SK-N-SH (cell line): ENCODE results near the gene PEDS1. TPM values are rescaled to one million over a fixed set of nuclear protein-coding genes. Genes with fewer than 3 reads are reported as not detected.

Experiments
- CTCF ChIA-PET: fragments of 300-600, 350-600 bp; formaldehyde crosslinking; extraction: SDS; loops from one replicate; lab custom pipeline; 2021; lab: Yijun Ruan, JAX
- POLR2A ChIA-PET: fragments of 350-600 bp; sonication (Branson Sonifier 250); formaldehyde crosslinking; extraction: SDS; loops from one replicate; lab custom pipeline; 2020; ENCODE audit warnings: antibody characterized with exemption, inconsistent platforms; lab: Yijun Ruan, JAX
- DNase-seq: peaks from one replicate; pipeline ENCODE4 v3.0.0; 2012
- H2AFZ ChIP-seq: fragments of 200-600 bp; sonication (generic); 2 replicates; pipeline ENCODE4 v1.8.1; 2016; ENCODE audit warnings: antibody characterized with exemption, mild to moderate bottlenecking, low read depth
- H3F3A ChIP-seq: fragments of 200-600 bp; sonication (generic); replicated peaks from 2 replicates; pipeline ENCODE3; 2016; ENCODE audit warnings: antibody characterized with exemption, mild to moderate bottlenecking; ENCODE audit not compliant: insufficient read depth
- H3K27ac ChIP-seq, 2 experiments: fragments of 200-500 bp in 1 of 2; fragments of 200-600 bp in 1 of 2; sonication (Bioruptor generic) in 1 of 2; sonication (generic), shearing (Covaris generic) in 1 of 2; 2 replicates each; pipeline versions ENCODE4 v1.5.1 to v1.6.1; 2014 to 2016; ENCODE audit warnings: low read depth in 2 of 2, inconsistent platforms in 1 of 2, low read length in 1 of 2, mild to moderate bottlenecking in 1 of 2, mixed read lengths in 1 of 2
- H3K27me3 ChIP-seq: fragments of 200-600 bp; sonication (generic), shearing (Covaris generic); 2 replicates; pipeline ENCODE4 v1.6.1; 2016; ENCODE audit warnings: mixed run types; ENCODE audit not compliant: insufficient read depth
- H3K36me3 ChIP-seq, 2 experiments: fragments of 200-500 bp in 1 of 2; fragments of 200-600 bp in 1 of 2; sonication (Bioruptor generic) in 1 of 2; sonication (generic) in 1 of 2; replicated peaks in 1 of 2; 2 replicates each; pipeline versions ENCODE3 to v1.5.1; 2014 to 2016; ENCODE audit warnings: low read length in 1 of 2, mild to moderate bottlenecking in 1 of 2; ENCODE audit not compliant: insufficient read depth in 2 of 2, control insufficient read depth in 1 of 2
- H3K4me1 ChIP-seq, 2 experiments: fragments of 200-500 bp in 1 of 2; fragments of 200-600 bp in 1 of 2; sonication (Bioruptor generic) in 1 of 2; sonication (generic), shearing (Covaris generic) in 1 of 2; 2 replicates each; pipeline versions ENCODE4 v1.5.1 to v1.6.1; 2014 to 2016; ENCODE audit warnings: low read depth in 1 of 2, low read length in 1 of 2, mixed run types in 1 of 2; ENCODE audit not compliant: insufficient read depth in 2 of 2, control insufficient read depth in 1 of 2
- H3K4me2 ChIP-seq: fragments of 200-600 bp; sonication (generic), shearing (Covaris generic); 2 replicates; pipeline ENCODE4 v1.6.1; 2017; ENCODE audit warnings: mixed run types
- H3K4me3 ChIP-seq, 2 experiments: fragments of 200-500 bp in 1 of 2; fragments of 200-600 bp in 1 of 2; sonication (Bioruptor generic) in 1 of 2; sonication (generic), shearing (Covaris generic) in 1 of 2; 2 replicates each; pipeline versions ENCODE4 v1.5.1 to v1.8.1; 2014 to 2016; ENCODE audit warnings: low read depth in 2 of 2, inconsistent platforms in 1 of 2, low read length in 1 of 2, mild to moderate bottlenecking in 1 of 2, mixed read lengths in 1 of 2, moderate library complexity in 1 of 2
- H3K79me2 ChIP-seq: fragments of 200-600 bp; sonication (generic); 2 replicates; pipeline ENCODE4 v1.8.1; 2017; ENCODE audit warnings: mild to moderate bottlenecking; ENCODE audit not compliant: insufficient read depth
- H3K9ac ChIP-seq: fragments of 200-600 bp; sonication (generic); 2 replicates; pipeline ENCODE4 v1.6.1; 2017; ENCODE audit warnings: mixed run types
- H3K9me2 ChIP-seq: fragments of 200-600 bp; sonication (generic); 2 replicates; pipeline ENCODE4 v1.6.1; 2017; ENCODE audit warnings: mixed run types
- H3K9me3 ChIP-seq: fragments of 200-600 bp; sonication (generic); 2 replicates; pipeline ENCODE4 v1.6.1; 2017; ENCODE audit warnings: mixed run types, mild to moderate bottlenecking, moderate library complexity
- H4K20me1 ChIP-seq: fragments of 200-600 bp; sonication (generic); 2 replicates; pipeline ENCODE4 v1.6.1; 2017; ENCODE audit warnings: mild to moderate bottlenecking, mixed run types; ENCODE audit not compliant: insufficient read depth
- CHD2 ChIP-seq: fragments of 150-350 bp; IDR thresholded peaks from 2 replicates; pipeline ENCODE4 v1.6.1; 2018; ENCODE audit warnings: low read length; ENCODE audit not compliant: partially characterized antibody
- CTCF ChIP-seq: fragments of 200-600 bp; sonication (generic); IDR thresholded peaks from 2 replicates; pipeline ENCODE4 v1.6.1; 2017; ENCODE audit warnings: antibody characterized with exemption, mild to moderate bottlenecking, moderate library complexity
- GATA2 ChIP-seq: sonication (generic); formaldehyde crosslinking; IDR thresholded peaks from 2 replicates; pipeline ENCODE4 v1.5.0; 2020; ENCODE audit warnings: mild to moderate bottlenecking, missing genetic modification reagents
- IRF3 ChIP-seq: fragments of 150-350 bp; IDR thresholded peaks from 2 replicates; pipeline ENCODE4 v1.6.1; 2016; ENCODE audit warnings: mild to moderate bottlenecking, low read depth, low read length
- MEF2A ChIP-seq: IDR thresholded peaks from 2 replicates; pipeline ENCODE4 v1.4.0; 2012; ENCODE audit warnings: low read depth, borderline replicate concordance
- MXI1 ChIP-seq: IDR thresholded peaks from 2 replicates; pipeline ENCODE4 v1.6.1; 2012; ENCODE audit warnings: mild to moderate bottlenecking, low read depth, low read length, improper control_type of control experiment
- NFIC ChIP-seq: IDR thresholded peaks from 2 replicates; pipeline ENCODE4 v1.4.0; 2012; ENCODE audit warnings: borderline replicate concordance
- NRF1 ChIP-seq: IDR thresholded peaks from 2 replicates; pipeline ENCODE4 v1.6.1; 2012; ENCODE audit warnings: low read depth, mild to moderate bottlenecking, low read length
- RAD21 ChIP-seq: IDR thresholded peaks from 2 replicates; pipeline ENCODE4 v1.6.1; 2012; ENCODE audit warnings: mild to moderate bottlenecking, low read length
- RFX5 ChIP-seq: IDR thresholded peaks from 2 replicates; pipeline ENCODE4 v1.6.1; 2012; ENCODE audit warnings: mild to moderate bottlenecking, improper control_type of control experiment, low read length
- RXRA ChIP-seq: IDR thresholded peaks from 2 replicates; pipeline ENCODE4 v1.4.0; 2012; ENCODE audit warnings: low read depth, mild to moderate bottlenecking, borderline replicate concordance
- SIN3A ChIP-seq: IDR thresholded peaks from 2 replicates; pipeline ENCODE4 v1.6.1; 2012; ENCODE audit warnings: low read depth, mild to moderate bottlenecking, low read length, moderate library complexity, borderline replicate concordance
- SMC3 ChIP-seq: IDR thresholded peaks from 2 replicates; pipeline ENCODE4 v1.6.1; 2012; ENCODE audit warnings: low read depth, low read length, improper control_type of control experiment
- TAF1 ChIP-seq: IDR thresholded peaks from 2 replicates; pipeline ENCODE4 v1.6.1; 2012; ENCODE audit warnings: low read depth, mild to moderate bottlenecking, low read length, moderate library complexity, borderline replicate concordance
- TCF12 ChIP-seq: IDR thresholded peaks from 2 replicates; pipeline ENCODE4 v1.4.0; 2012
- WGBS: methylation state at CpG from one replicate; pipeline ENCODE4 v1.1.6; 2017; ENCODE audit warnings: low lambda C conversion rate; 5-methylcytosine and 5-hydroxymethylcytosine counted together
- polyA plus RNA-seq, 3 experiments: library from polyadenylated mRNA; depleted of rRNA; stranded (reverse); fragments of >200 nt; gene quantifications; 2 replicates each; pipeline ENCODE4 v1.2.3, GENCODE V29; 2012
- TF ChIP-seq, protein P1 (sequence below): IDR thresholded peaks from 2 replicates; pipeline ENCODE4 v1.6.1; 2012; ENCODE audit warnings: mild to moderate bottlenecking, low read depth, low read length, moderate library complexity
- TF ChIP-seq, protein P2 (sequence below): IDR thresholded peaks from 2 replicates; pipeline ENCODE4 v1.4.0; 2012; ENCODE audit warnings: low read depth
- TF ChIP-seq, protein P3 (sequence below): fragments of 150-350 bp; IDR thresholded peaks from 2 replicates; pipeline ENCODE4 v1.6.1; 2017; ENCODE audit warnings: antibody characterized with exemption, low read length, low read depth, borderline replicate concordance

The PEDS1 gene
- polyA plus RNA-seq, 1 of the 3 experiments (the other 2 are of a cell fraction), result 18.3 TPM

- Histone ChIP-seq H3K79me2 (peaks cover 75% of the 10 kb centered on the region), H3F3A (peaks cover 7% of the 10 kb centered on the region), H3K9me3 (no peaks in the 10 kb centered on the region), H3K27ac (no peak overlapping the region), H3K27me3 (no peaks in the 10 kb centered on the region), H4K20me1 (no peaks in the 10 kb centered on the region), H3K4me3 (no peak overlapping the region), H2AFZ (no peak overlapping the region), H3K4me1 (peaks cover 11 to 24% of the 10 kb centered on the region in 2 experiments; a peak in 2 of 4 replicates), H3K36me3 (peaks cover 10 to 13% of the 10 kb centered on the region in 2 experiments), H3K4me2 (no peak overlapping the region), H3K9me2 (no peaks in the 10 kb centered on the region), H3K9ac (no peak overlapping the region)
- TF ChIP-seq SIN3A (no peak), RFX5 (no peak)
- CTCF ChIA-PET, result interaction anchor here (1.3 kb wide), 1 partner anchor 11 kb away, joined by 3 read pairs; no protein-coding TSS in a partner anchor
- WGBS, result 100% methylated on average over 6 of the region's 6 CpGs
- no peak for DNase-seq
- POLR2A ChIA-PET, result no interaction called here
Observed at GRCh38 chr20:50145566-50145965, 8.0 kb downstream of the PEDS1 start.

DNA sequence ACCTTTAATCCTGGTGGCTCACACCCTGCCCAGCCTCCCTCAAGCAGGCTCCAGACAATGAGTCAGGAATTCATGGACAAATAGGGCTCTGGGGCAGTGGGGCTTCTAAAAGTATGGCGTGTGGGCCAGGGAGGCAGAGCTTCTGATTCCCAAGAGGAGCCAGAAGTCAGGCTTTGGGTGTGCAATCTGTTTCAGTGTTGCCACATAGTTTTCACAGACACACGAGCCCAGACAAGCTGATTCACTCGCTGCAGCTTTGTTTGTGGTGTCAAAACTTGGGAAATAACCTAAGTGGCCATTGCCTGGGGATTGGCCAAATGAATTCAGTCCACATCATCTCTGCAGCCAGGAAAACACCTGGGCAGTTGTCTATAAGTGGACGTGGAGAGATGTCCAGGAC is 9.2 kb downstream of the PEDS1 start:
- no peak for DNase-seq
- H4K20me1 ChIP-seq, result no peaks in the 10 kb centered on the region
- H3K9me2 ChIP-seq, result no peaks in the 10 kb centered on the region
- ChIA-PET CTCF (interaction anchor here (1.2 to 2.8 kb wide), 6 partner anchors 9 to 317 kb away, joined by 3 to 10 read pairs (median 5); partner anchors contain the start of gene PEDS1), POLR2A (no interaction called here)
- H3K4me3 ChIP-seq, result no peak overlapping the region
- peaks cover 67% of the 10 kb centered on the region for H3K79me2 ChIP-seq
- H3K9ac ChIP-seq, result no peak overlapping the region
- no peak overlapping the region for H3K4me2 ChIP-seq
- H3K27me3 ChIP-seq, result no peaks in the 10 kb centered on the region
- H3K4me1 ChIP-seq, result peaks cover 11 to 16% of the 10 kb centered on the region in 2 experiments; a peak in 2 of 4 replicates
- no peaks in the 10 kb centered on the region for H3K9me3 ChIP-seq
- H3K36me3 ChIP-seq, result peaks cover 10 to 13% of the 10 kb centered on the region in 2 experiments
- 44% methylated on average over 4 of the region's 4 CpGs for WGBS
- peak overlapping the region in 1 of 2 experiments; percentile 40; a peak in 2 of 4 replicates for H3K27ac ChIP-seq
- peaks cover 7% of the 10 kb centered on the region for H3F3A ChIP-seq
- no peak overlapping the region for H2AFZ ChIP-seq
- TF ChIP-seq IRF3, result no peak
- TF ChIP-seq, protein P1, sequence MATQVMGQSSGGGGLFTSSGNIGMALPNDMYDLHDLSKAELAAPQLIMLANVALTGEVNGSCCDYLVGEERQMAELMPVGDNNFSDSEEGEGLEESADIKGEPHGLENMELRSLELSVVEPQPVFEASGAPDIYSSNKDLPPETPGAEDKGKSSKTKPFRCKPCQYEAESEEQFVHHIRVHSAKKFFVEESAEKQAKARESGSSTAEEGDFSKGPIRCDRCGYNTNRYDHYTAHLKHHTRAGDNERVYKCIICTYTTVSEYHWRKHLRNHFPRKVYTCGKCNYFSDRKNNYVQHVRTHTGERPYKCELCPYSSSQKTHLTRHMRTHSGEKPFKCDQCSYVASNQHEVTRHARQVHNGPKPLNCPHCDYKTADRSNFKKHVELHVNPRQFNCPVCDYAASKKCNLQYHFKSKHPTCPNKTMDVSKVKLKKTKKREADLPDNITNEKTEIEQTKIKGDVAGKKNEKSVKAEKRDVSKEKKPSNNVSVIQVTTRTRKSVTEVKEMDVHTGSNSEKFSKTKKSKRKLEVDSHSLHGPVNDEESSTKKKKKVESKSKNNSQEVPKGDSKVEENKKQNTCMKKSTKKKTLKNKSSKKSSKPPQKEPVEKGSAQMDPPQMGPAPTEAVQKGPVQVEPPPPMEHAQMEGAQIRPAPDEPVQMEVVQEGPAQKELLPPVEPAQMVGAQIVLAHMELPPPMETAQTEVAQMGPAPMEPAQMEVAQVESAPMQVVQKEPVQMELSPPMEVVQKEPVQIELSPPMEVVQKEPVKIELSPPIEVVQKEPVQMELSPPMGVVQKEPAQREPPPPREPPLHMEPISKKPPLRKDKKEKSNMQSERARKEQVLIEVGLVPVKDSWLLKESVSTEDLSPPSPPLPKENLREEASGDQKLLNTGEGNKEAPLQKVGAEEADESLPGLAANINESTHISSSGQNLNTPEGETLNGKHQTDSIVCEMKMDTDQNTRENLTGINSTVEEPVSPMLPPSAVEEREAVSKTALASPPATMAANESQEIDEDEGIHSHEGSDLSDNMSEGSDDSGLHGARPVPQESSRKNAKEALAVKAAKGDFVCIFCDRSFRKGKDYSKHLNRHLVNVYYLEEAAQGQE, result no peak
- TF ChIP-seq TCF12, result no peak
- TF ChIP-seq NRF1, result no peak
- no peak for TF ChIP-seq NFIC
- TF ChIP-seq CHD2, result no peak
- TF ChIP-seq CTCF, result no peak
- TF ChIP-seq SMC3, result no peak
- TF ChIP-seq RFX5, result no peak
- no peak for TF ChIP-seq GATA2 (CRISPR knock-in tag)
- no peak for TF ChIP-seq MXI1
- TF ChIP-seq, protein P2, sequence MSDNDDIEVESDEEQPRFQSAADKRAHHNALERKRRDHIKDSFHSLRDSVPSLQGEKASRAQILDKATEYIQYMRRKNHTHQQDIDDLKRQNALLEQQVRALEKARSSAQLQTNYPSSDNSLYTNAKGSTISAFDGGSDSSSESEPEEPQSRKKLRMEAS, result no peak
- TF ChIP-seq RXRA, result no peak
- no peak for TF ChIP-seq RAD21
- TF ChIP-seq, protein P3, sequence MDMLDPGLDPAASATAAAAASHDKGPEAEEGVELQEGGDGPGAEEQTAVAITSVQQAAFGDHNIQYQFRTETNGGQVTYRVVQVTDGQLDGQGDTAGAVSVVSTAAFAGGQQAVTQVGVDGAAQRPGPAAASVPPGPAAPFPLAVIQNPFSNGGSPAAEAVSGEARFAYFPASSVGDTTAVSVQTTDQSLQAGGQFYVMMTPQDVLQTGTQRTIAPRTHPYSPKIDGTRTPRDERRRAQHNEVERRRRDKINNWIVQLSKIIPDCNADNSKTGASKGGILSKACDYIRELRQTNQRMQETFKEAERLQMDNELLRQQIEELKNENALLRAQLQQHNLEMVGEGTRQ, result no peak
- no peak for TF ChIP-seq MEF2A
- TF ChIP-seq TAF1, result no peak
